Esophagus muscularis mucosa (tissue), 3 donors: ENCODE results near the gene TEAD1.

ENCODE experiments used
- POLR2A ChIP-seq: fragments of 450-650 bp; IDR thresholded peaks from one replicate; pipeline ENCODE4 v1.6.1; 2017; ENCODE audit warnings: antibody characterized with exemption, moderate library complexity, mild to moderate bottlenecking, low read depth
- TF ChIP-seq, protein P1 (sequence below), 3 experiments: fragments of 200-600 bp in 2 of 3; fragments of 450-650 bp in 1 of 3; sonication (generic) in 2 of 3; IDR thresholded peaks; one replicate each; pipeline ENCODE4 v1.5.1; 2017 to 2019; ENCODE audit warnings: antibody characterized with exemption in 3 of 3, mild to moderate bottlenecking in 2 of 3, moderate library complexity in 1 of 3

DNA sequence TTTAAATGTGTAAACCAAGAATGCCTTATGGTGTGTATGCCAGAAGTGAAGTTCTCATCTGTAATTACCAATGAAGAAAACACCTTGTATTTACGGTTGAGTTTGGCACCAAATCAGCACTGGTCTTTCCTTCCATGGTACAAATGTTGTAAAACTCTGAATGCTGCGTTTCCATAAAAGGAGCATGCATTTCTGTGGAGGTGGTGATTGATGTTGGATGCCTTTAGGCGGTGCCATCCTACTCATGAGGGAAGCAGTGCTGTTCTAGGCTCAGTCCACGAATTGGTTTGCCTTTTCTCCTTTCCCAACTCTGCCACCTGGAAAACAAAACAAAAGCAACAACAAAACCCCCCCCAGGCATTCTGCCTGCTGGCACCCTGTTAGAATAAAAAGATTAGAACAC, 124.4 kb downstream of the TEAD1 start:
- TF ChIP-seq POLR2A = no peak
- TF ChIP-seq, protein P1, sequence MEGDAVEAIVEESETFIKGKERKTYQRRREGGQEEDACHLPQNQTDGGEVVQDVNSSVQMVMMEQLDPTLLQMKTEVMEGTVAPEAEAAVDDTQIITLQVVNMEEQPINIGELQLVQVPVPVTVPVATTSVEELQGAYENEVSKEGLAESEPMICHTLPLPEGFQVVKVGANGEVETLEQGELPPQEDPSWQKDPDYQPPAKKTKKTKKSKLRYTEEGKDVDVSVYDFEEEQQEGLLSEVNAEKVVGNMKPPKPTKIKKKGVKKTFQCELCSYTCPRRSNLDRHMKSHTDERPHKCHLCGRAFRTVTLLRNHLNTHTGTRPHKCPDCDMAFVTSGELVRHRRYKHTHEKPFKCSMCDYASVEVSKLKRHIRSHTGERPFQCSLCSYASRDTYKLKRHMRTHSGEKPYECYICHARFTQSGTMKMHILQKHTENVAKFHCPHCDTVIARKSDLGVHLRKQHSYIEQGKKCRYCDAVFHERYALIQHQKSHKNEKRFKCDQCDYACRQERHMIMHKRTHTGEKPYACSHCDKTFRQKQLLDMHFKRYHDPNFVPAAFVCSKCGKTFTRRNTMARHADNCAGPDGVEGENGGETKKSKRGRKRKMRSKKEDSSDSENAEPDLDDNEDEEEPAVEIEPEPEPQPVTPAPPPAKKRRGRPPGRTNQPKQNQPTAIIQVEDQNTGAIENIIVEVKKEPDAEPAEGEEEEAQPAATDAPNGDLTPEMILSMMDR (IDR thresholded peaks at IDR 0.05) = no peak
